NCI-H1694 (cell line): ENCODE measurements around the gene GADD45GIP1.
"Not testable (repeated sequence)": the region's sequence is repeated elsewhere in the genome, so short reads cannot be mapped to it uniquely, and the experiment has no call there.

Experiments used
- DNase-seq: peaks from one replicate; lab custom pipeline; 2025; lab: John Stamatoyannopoulos, UW

GADD45GIP1 gene

DNA sequence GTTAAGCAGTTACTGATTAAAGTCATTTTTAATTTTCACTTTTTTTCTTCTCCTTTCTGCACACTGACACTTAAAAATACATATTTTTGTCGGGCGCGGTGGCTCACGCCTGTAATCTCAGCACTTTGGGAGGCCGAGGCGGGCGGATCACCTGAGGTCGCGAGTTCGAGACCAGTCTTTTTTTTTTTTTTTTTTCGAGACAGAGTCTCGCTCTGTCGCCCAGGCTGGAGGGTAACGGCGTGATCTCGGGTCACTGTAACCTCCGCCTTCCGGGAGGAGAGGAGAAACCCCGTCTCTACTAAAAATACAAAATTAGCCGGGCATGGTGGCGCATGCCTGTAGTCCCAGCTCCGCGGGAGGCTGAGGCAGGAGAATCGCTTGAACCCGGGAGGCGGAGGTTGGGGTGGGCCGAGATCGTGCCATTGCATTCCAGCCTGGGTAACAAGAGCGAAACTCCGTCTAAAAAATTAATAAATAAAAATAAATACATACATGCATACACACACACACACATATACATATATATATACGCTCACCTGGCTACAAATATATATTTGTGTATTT lies 448 bp upstream of the GADD45GIP1 start:
- DNase-seq: not testable (repeated sequence)

DNA sequence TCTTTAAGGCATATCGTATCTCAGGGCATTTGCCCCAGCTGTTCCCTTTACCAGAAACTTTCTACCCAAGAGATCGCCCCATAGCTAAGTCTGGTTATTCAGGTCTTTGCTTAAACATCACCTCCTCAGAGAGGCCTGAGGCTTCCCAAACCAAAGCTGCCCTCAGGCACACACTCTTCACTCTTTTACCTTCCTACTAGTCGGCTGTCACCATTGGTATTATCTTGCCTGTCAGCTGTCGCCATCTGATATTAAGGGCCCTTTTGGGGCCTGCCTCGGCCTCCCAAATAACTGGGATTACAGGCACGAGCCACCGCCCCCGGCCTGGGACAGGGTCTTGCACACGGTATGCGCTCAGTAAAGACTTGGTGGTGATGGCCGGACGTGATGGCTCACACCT lies 1.0 kb downstream of the GADD45GIP1 start:
- no peak for DNase-seq

DNA sequence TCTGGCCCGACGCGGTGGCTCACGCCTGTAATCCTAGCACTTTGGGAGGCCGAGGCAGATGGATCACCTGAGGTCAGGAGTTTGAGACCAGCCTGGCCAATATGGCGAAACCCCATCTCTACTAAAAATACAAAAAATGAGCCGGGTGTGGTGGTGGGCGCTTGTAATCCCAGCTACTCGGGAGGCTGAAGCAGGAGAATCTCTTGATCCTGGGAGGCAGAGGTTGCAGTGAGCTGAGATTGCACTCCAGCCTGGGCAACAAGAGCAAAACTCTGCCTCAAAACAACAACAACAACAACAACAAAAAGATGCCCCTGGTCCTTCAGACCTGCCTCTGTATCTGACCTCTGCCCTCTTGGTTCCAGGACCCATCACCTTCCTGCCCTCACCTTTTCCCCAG lies 1.4 kb downstream of the GADD45GIP1 start:
- DNase-seq: not testable (repeated sequence)

DNA sequence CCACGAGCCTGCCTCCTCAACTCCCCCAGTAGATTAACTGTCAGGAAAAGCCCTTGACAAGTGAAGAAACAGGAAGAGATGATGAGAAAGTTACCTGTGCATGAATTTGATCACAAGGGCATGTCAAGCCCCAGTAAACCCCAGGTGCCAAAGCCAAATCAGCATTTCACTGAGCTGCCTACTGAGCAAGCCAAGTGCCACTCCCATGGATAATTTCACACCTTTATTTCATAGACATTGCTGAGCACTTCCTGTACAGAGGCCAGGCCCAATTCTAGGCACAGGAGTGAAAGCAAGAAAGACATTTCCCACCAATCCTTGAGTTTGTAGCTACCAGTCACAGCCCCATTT lies 2.4 kb downstream of the GADD45GIP1 start:
- no peak for DNase-seq

- peak; percentile 85 for DNase-seq
Measured at GRCh38 chr19:12953799-12954611, 3.0 kb downstream of the GADD45GIP1 start.

- DNase-seq: peak; percentile 83
Measured at GRCh38 chr19:12953138-12953798, 3.8 kb downstream of the GADD45GIP1 start.

DNA sequence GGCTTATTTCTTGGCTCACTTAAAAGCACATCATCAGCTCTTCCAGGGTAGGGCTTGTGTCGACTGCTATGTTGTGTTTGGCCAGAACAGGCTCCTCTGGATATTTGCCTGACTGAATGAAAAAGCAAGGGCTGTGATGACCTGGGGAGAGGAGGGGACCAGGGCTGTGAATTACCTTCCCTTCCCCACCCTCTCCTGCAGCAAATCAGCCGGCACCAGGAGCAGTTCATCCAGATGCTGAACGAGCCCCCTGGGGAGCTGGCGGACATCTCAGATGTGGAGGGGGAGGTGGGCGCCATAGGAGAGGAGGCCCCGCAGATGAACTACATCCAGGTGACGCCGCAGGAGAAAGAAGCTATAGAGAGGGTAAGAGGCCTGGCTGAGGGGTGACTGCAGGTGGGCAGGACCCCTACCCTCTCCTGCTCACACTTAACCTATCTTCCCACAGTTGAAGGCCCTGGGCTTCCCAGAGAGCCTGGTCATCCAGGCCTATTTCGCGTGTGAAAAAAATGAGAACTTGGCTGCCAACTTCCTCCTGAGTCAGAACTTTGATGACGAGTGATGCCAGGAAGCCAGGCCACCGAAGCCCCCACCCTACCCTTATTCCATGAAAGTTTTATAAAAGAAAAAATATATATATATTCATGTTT lies 4.4 kb downstream of the GADD45GIP1 start:
- no peak for DNase-seq

GRCh38 chr19:12952050-12952449 lies 5.0 kb downstream of the GADD45GIP1 start:
- not testable (repeated sequence) for DNase-seq

GRCh38 chr19:12949363-12950283 lies 7.4 kb downstream of the GADD45GIP1 start:
- no peak for DNase-seq

- no peak for DNase-seq
Measured at GRCh38 chr19:12948612-12949362, 8.2 kb downstream of the GADD45GIP1 start.

GRCh38 chr19:12947702-12948611 lies 9.1 kb downstream of the GADD45GIP1 start:
- DNase-seq: no peak

GRCh38 chr19:12946731-12947496 lies 10.1 kb downstream of the GADD45GIP1 start:
- DNase-seq: no peak

GRCh38 chr19:12946092-12946721 lies 10.8 kb downstream of the GADD45GIP1 start:
- DNase-seq: no peak

DNA sequence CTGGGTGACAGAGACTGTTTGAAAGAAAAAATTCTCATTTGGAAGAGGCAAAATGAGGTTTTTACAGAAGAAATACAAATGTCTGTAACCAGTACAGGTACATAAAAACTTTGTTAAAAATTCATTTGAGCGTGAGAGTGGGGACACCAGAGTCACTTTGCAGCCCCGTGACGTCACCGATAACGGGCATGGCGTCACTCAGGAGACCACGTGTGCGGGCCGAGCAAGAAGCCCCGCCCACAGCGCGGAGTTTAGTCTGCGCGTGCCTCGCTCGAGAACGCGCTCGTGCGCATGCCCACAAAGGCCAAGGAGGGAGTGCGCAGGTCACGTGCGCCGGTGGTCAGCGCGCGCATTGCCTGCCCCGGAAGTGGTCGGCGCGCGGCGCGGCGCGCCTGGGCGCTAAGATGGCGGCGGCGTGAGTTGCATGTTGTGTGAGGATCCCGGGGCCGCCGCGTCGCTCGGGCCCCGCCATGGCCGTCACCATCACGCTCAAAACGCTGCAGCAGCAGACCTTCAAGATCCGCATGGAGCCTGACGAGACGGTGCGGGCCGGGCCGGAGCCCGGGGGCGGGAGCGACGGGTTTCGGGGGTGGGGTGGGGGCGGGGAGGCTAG lies 11.4 kb downstream of the GADD45GIP1 start, which contains the start of gene RAD23A:
Gene RAD23A (plus strand): TSS at position 384 of the 613 bp plus-strand sequence. CDS start 87 bp downstream, at position 471.
- peak; percentile 81 for DNase-seq

GRCh38 chr19:12944104-12944674 lies 12.8 kb downstream of the GADD45GIP1 start:
- no peak for DNase-seq

DNA sequence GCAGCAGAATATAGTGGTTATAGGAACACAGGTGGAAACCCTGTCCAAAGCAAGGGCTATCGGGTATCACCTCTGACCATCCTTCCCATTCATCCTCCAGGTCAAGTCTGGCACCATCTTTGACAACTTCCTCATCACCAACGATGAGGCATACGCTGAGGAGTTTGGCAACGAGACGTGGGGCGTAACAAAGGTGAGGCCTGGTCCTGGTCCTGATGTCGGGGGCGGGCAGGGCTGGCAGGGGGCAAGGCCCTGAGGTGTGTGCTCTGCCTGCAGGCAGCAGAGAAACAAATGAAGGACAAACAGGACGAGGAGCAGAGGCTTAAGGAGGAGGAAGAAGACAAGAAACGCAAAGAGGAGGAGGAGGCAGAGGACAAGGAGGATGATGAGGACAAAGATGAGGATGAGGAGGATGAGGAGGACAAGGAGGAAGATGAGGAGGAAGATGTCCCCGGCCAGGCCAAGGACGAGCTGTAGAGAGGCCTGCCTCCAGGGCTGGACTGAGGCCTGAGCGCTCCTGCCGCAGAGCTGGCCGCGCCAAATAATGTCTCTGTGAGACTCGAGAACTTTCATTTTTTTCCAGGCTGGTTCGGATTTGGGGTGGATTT lies 13.5 kb downstream of the GADD45GIP1 start:
- DNase-seq: no peak

GRCh38 chr19:12940897-12941296 lies 16.1 kb downstream of the GADD45GIP1 start:
- no peak for DNase-seq
